ENCODE results near the gene RIT1. TPM values are rescaled to one million over a fixed set of nuclear protein-coding genes. Genes with fewer than 3 reads are reported as not detected.

RIT1 gene
- total and polyA plus RNA-seq, 2 donors (not counting 3 experiments of a cell fraction or from before 2014, with no cell fraction given), result 46.4 to 65.5 TPM

- no peak overlapping the region for H3K4me2 ChIP-seq (ENCODE audit: insufficient read depth, low read length)
- H3K9me3 ChIP-seq (replicated peaks; ENCODE audit: control insufficient read depth, insufficient read depth, low read length), result no peaks in the 10 kb centered on the region
- DNase-seq (ENCODE audit: low read depth, low spot score), result no peak
- no peak overlapping the region for H3K9ac ChIP-seq (replicated peaks; ENCODE audit: extremely low read depth, insufficient read depth, low read length)
- BruUV-seq (replicated peaks), result no TSS peak
- no peaks in the 10 kb centered on the region for H3K79me2 ChIP-seq (ENCODE audit: control insufficient read depth, insufficient read depth, low read length)
- dilution Hi-C loops (cut with MboI; ENCODE audit: extremely low pct_ligation_motif_present, low sequenced_read_pairs) (no loop called here), intact Hi-C loops (cut with micrococcal nuclease) (no loop called here)
- no peak overlapping the region for H3K4me3 ChIP-seq (replicated peaks in 1 of 3; ENCODE audit: insufficient read depth in 1 of 3, low read depth in 1 of 3, low read length in 3 of 3)
- H3K36me3 ChIP-seq (ENCODE audit: control insufficient read depth in 2 of 2, extremely low read depth in 1 of 2, insufficient read depth in 2 of 2, low read length in 2 of 2), result peaks cover 0 to 4% of the 10 kb centered on the region in 2 experiments
- no peaks in the 10 kb centered on the region for H3K9me1 ChIP-seq (replicated peaks; ENCODE audit: control insufficient read depth, extremely low read depth, insufficient read depth, low read length)
- H4K20me1 ChIP-seq (replicated peaks; ENCODE audit: control insufficient read depth, extremely low read depth, insufficient read depth, low read length), result no peaks in the 10 kb centered on the region
- FAIRE-seq, result no peak
- POLR2A ChIA-PET, result no interaction called here
- H3K27me3 ChIP-seq (ENCODE audit: control insufficient read depth in 2 of 2, insufficient read depth in 2 of 2, low read length in 2 of 2), result no peaks in the 10 kb centered on the region
- CTCF ChIA-PET, result no interaction called here
- H3K4me1 ChIP-seq (ENCODE audit: control insufficient read depth, extremely low read depth, insufficient read depth, low read length), result no peaks in the 10 kb centered on the region
- H3K27ac ChIP-seq (ENCODE audit: insufficient read depth, low read depth, low read length), result no peak overlapping the region
- no peak for TF ChIP-seq FOS (IDR thresholded peaks at IDR 0.05; ENCODE audit: borderline replicate concordance, insufficient read depth, low read length)
- no peak for TF ChIP-seq POLR2A (IDR thresholded peaks at IDR 0.05; ENCODE audit: low read depth, low read length)
- no peak for TF ChIP-seq MYC (IDR thresholded peaks at IDR 0.05; ENCODE audit: low read depth, low read length)
- no peak for TF ChIP-seq POLR2AphosphoS5 (IDR thresholded peaks at IDR 0.05; ENCODE audit: insufficient read depth, low read depth, low read length)
- TF ChIP-seq EZH2 (IDR thresholded peaks at IDR 0.05; ENCODE audit: borderline replicate concordance, low read depth, low read length, severe bottlenecking), result no peak
- TF ChIP-seq CTCF (IDR thresholded peaks at IDR 0.05; ENCODE audit: extremely low read depth in 1 of 2, insufficient read depth in 1 of 2, low read depth in 1 of 2, low read length in 2 of 2), result no peak
- TF ChIP-seq MAX (IDR thresholded peaks at IDR 0.05; ENCODE audit: insufficient read depth, insufficient read length), result no peak
- TF ChIP-seq JUN (IDR thresholded peaks at IDR 0.05; ENCODE audit: borderline replicate concordance, insufficient read depth, insufficient read length, low read depth), result no peak
- TF ChIP-seq GATA2 (IDR thresholded peaks at IDR 0.05; ENCODE audit: insufficient read depth, insufficient read length, low read depth, low read length), result no peak
- H2AFZ ChIP-seq (ENCODE audit: low read depth, low read length), result no peak overlapping the region
Measured at GRCh38 chr1:155880950-155881349, 30.2 kb downstream of the RIT1 start.
